GM12864 (cell line): ENCODE results near the gene GPR152.

Source experiments
- DNase-seq: peaks from one replicate; pipeline ENCODE4 v3.0.0-alpha.2; 2011; ENCODE audit warnings: low read depth
- H3K4me3 ChIP-seq: 2 replicates; pipeline ENCODE4 v1.5.1; 2011; ENCODE audit warnings: mild to moderate bottlenecking, low read depth, low read length, control low read depth
- TF ChIP-seq, protein P1 (sequence below): IDR thresholded peaks from 2 replicates; pipeline ENCODE4 v1.5.1; 2011; ENCODE audit warnings: low read depth, mild to moderate bottlenecking, moderate library complexity, low read length, control low read depth, inconsistent platforms; ENCODE audit errors: missing control alignments

The GPR152 gene, protein sequence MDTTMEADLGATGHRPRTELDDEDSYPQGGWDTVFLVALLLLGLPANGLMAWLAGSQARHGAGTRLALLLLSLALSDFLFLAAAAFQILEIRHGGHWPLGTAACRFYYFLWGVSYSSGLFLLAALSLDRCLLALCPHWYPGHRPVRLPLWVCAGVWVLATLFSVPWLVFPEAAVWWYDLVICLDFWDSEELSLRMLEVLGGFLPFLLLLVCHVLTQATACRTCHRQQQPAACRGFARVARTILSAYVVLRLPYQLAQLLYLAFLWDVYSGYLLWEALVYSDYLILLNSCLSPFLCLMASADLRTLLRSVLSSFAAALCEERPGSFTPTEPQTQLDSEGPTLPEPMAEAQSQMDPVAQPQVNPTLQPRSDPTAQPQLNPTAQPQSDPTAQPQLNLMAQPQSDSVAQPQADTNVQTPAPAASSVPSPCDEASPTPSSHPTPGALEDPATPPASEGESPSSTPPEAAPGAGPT

DNA sequence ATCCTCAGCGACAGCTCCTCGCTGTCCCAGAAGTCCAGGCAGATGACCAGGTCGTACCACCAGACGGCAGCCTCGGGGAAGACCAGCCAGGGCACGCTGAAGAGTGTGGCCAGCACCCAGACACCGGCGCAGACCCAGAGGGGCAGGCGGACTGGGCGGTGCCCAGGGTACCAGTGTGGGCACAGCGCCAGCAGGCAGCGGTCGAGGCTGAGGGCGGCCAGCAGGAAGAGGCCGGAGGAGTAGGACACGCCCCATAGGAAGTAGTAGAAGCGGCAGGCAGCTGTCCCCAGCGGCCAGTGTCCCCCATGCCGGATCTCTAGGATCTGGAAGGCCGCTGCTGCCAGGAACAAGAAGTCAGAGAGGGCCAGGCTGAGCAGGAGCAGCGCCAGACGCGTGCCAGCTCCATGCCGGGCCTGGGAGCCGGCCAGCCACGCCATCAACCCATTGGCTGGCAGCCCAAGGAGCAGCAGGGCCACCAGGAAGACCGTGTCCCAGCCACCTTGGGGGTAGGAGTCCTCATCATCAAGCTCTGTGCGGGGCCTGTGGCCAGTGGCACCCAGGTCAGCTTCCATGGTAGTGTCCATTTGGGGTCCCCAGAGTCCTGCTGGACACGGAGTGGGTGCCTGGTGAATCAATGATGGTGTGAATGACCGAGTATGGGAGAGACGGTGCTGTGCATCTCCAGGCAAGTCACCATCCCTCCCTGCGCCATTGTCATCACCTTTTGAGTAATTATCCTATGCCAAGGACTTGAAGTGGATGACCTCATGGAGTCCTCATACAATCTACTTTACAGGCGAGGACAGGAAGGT, at the start of gene GPR152:
Gene GPR152 (minus strand): TSS at position 589 of the 812 bp plus-strand sequence. CDS start 5 bp downstream, at position 584.
- DNase-seq = no peak
- H3K4me3 ChIP-seq = no peak within 1 kb of the TSS
- TF ChIP-seq, protein P1, sequence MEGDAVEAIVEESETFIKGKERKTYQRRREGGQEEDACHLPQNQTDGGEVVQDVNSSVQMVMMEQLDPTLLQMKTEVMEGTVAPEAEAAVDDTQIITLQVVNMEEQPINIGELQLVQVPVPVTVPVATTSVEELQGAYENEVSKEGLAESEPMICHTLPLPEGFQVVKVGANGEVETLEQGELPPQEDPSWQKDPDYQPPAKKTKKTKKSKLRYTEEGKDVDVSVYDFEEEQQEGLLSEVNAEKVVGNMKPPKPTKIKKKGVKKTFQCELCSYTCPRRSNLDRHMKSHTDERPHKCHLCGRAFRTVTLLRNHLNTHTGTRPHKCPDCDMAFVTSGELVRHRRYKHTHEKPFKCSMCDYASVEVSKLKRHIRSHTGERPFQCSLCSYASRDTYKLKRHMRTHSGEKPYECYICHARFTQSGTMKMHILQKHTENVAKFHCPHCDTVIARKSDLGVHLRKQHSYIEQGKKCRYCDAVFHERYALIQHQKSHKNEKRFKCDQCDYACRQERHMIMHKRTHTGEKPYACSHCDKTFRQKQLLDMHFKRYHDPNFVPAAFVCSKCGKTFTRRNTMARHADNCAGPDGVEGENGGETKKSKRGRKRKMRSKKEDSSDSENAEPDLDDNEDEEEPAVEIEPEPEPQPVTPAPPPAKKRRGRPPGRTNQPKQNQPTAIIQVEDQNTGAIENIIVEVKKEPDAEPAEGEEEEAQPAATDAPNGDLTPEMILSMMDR = no peak

DNA sequence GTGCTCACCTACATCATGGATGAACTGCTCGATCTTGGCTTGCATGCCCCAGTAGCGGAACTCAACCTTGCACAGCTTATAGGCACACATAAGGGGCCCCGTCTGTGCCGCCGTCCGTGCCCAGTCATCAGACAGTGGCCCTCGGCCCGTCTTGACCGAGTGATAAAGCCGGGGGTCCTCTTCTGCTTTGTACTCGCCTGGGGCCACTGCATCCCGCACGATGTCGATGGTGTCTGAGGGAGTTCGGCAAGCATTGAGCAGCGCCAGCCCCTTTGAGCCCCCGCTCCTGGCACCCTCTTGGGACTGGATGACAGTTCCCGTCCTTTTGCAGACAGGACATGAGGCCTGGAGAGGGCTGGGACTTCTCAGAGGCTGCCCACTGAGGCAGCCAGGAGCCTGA, 49.3 kb upstream of the GPR152 start:
- H3K4me3 ChIP-seq = no peak overlapping the region
- no peak for DNase-seq
- TF ChIP-seq, protein P1 = no peak

DNA sequence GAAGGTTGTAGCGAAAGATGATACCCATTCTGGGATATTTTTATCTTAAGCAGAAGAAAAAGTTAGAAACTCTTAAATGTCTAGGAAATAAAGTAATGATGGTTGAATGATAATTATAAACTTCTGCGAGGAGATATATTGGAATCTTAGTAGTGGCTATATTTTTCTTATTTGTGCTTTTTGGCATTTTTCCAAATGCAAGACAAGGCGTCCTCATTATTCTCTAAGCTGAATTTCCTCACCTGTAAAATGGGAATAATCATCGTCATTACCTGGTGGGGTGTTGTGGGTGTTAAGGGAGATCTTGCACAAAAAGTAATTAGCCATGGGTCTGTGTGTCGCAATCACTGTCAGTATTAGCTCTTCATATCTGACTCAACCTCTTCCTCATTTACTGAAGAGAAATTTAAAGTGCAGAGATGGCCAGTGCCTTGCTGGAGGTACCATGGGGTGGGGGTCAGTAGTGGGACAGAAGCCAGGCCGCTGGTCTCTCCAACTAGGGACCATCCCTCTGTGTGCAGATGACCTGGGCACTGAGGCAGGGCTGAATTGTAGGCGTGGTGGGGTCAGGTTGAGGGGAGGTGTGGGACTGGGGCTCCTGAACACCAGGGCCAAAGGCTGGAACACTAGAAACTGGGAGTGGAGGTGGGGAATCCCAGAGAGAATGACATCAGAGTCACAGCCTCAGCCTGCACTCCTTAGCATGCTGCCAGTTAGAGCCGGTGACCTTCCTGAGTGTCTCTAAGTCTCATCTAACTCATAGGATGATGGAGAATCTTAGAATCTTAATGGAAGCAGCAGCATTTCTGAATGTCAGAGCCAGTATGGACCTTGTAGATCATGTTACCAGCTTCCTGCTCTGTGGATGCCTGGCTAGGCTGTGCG, 48.5 kb upstream of the GPR152 start:
- TF ChIP-seq, protein P1 = no peak
- no peak overlapping the region for H3K4me3 ChIP-seq
- DNase-seq = no peak

DNA sequence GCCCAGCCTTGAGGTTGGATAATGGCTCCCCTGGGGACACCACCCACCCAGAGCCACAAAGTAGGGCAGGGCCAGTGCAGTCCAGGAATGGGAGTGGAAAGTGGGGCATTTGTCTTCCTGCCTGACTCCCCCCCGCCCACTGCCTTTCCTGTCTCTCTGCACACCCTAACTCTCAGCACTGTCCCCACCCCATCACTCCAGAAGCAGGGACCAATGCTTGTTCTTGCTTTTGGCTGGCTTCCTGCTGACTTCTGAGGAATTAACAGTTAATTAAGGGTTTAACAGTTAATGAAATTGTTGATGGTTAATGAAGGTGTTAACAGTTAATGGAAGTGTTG, 47.9 kb upstream of the GPR152 start:
- TF ChIP-seq, protein P1 = no peak
- no peak overlapping the region for H3K4me3 ChIP-seq
- no peak for DNase-seq

DNA sequence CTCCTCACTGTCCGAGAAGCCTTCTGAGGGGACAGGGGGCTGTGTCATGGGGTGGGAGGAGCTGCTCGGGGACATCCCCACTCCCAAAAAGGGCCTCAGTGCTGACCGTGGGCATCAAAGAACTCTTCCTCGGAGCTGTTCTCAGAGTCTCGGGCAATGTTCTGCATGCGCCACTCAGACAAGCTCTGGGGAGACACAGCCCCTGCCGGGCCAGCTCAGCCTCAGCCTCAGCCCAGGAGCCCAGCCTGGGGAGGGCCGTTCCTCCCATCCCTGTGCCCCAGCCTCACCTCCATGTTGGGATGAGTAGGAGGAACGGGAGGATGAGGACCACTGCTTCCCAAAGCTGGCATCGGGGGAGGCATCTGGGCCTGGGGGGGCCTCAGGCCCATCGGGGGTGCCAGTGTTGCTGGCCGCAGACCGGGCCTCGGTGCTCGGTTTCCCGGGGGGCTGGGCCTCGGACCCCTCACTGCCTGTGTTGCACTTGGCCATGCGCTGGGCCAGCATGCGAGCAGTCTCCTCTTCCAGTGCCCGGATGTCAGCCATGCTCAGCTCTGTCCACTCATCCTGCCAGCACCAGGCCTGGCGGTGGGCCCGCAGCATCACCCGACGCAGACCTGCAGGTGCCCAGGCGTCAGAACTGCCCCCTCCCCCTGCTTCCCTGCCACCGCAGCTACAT, 47.4 kb upstream of the GPR152 start:
- no peak for DNase-seq
- TF ChIP-seq, protein P1 = no peak
- H3K4me3 ChIP-seq = no peak overlapping the region

DNA sequence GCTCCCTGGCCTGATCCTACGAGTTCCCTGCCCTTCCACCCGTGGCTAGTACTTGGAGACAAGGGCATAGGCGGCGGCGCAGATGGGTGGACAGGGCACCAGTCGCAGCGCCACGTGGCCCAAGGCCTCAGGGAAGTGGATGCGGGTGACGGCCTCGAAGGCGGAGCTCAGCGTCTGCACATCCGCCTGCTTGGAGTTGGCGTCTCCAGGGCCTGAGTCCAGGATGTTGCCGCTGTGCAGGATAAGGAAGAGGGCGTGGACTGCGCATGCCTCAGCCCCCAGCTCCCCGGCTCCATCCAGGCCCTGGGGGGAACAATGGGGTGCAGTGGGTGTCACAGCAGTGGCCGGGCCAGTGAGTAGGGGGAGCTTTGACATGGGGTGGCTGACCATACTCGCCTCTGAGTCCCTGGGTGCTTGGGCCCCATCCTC, 46.0 kb upstream of the GPR152 start:
- TF ChIP-seq, protein P1 = no peak
- H3K4me3 ChIP-seq = no peak overlapping the region
- DNase-seq = no peak
